Subcutaneous abdominal adipose tissue (tissue), 5 donors: ENCODE results near the gene LCLAT1.

Experiments
- H3K27ac ChIP-seq: one replicate; pipeline ENCODE4 v1.7.0; 2013; ENCODE audit warnings: low read depth, mild to moderate bottlenecking, inconsistent platforms, low read length, moderate library complexity
- H3K27me3 ChIP-seq, 5 donors: one replicate each; pipeline ENCODE4 v1.7.0; 2013; ENCODE audit warnings: low read length in 5 of 5, inconsistent platforms in 1 of 5; ENCODE audit not compliant: control insufficient read depth in 5 of 5, insufficient read depth in 4 of 5
- H3K36me3 ChIP-seq, 5 donors: one replicate each; pipeline ENCODE4 v1.7.0; 2013; ENCODE audit warnings: low read length in 5 of 5; ENCODE audit not compliant: control insufficient read depth in 5 of 5, insufficient read depth in 5 of 5
- H3K4me1 ChIP-seq, 5 donors: one replicate each; pipeline ENCODE4 v1.7.0; 2013; ENCODE audit warnings: low read length in 5 of 5, mild to moderate bottlenecking in 3 of 5, moderate library complexity in 1 of 5; ENCODE audit not compliant: control insufficient read depth in 5 of 5, insufficient read depth in 5 of 5
- H3K4me3 ChIP-seq, 5 donors: one replicate each; pipeline ENCODE4 v1.7.0; 2013; ENCODE audit warnings: low read length in 5 of 5, low read depth in 1 of 5
- H3K9ac ChIP-seq, 5 donors: one replicate each; pipeline ENCODE4 v1.7.0; 2013; ENCODE audit warnings: low read length in 5 of 5, mild to moderate bottlenecking in 4 of 5, moderate library complexity in 3 of 5
- H3K9me3 ChIP-seq, 5 donors: one replicate each; pipeline ENCODE4 v1.7.0; 2013; ENCODE audit warnings: low read length in 5 of 5; ENCODE audit not compliant: control insufficient read depth in 5 of 5
- donor health status: healthy.
- donor health status: healthy.
- donor health status: healthy.
- donor health status: healthy.
- donor health status: healthy.

Gene LCLAT1

GRCh38 chr2:30424231-30424630 lies 22.8 kb upstream of the LCLAT1 start:
- Histone ChIP-seq H3K27me3 (peaks cover 0 to 4% (median 0%) of the 10 kb centered on the region in 5 donors), H3K4me3 (no peak overlapping the region)

GRCh38 chr2:30425326-30425725 lies 21.7 kb upstream of the LCLAT1 start:
- Histone ChIP-seq H3K9ac (no peak overlapping the region), H3K4me3 (no peak overlapping the region), H3K9me3 (no peaks in the 10 kb centered on the region), H3K36me3 (no peaks in the 10 kb centered on the region), H3K27me3 (peaks cover 0 to 4% (median 0%) of the 10 kb centered on the region in 5 donors), H3K4me1 (peaks cover 0 to 16% (median 5%) of the 10 kb centered on the region in 5 donors), H3K27ac (no peak overlapping the region)

More at GRCh38 chr2:30424231-30424630, 22.8 kb upstream of the LCLAT1 start:
- Histone ChIP-seq H3K36me3 (no peaks in the 10 kb centered on the region), H3K4me1 (peaks cover 0 to 16% (median 5%) of the 10 kb centered on the region in 5 donors), H3K9ac (no peak overlapping the region), H3K27ac (no peak overlapping the region), H3K9me3 (no peaks in the 10 kb centered on the region)

- H3K9me3 ChIP-seq, result no peaks in the 10 kb centered on the region
- H3K4me3 ChIP-seq, result no peak overlapping the region
- no peaks in the 10 kb centered on the region for H3K36me3 ChIP-seq
- H3K27me3 ChIP-seq, result peaks cover 0 to 2% (median 0%) of the 10 kb centered on the region in 5 donors
- no peak overlapping the region for H3K9ac ChIP-seq
- H3K4me1 ChIP-seq, result peaks cover 0 to 1% (median 0%) of the 10 kb centered on the region in 5 donors
- no peak overlapping the region for H3K27ac ChIP-seq
Observed at GRCh38 chr2:30427606-30428347, 19.3 kb upstream of the LCLAT1 start.

GRCh38 chr2:30428348-30428662 lies 18.7 kb upstream of the LCLAT1 start:
- Histone ChIP-seq H3K4me3 (no peak overlapping the region), H3K27me3 (peaks cover 0 to 2% (median 0%) of the 10 kb centered on the region in 5 donors), H3K27ac (no peak overlapping the region), H3K9me3 (no peaks in the 10 kb centered on the region), H3K4me1 (no peaks in the 10 kb centered on the region), H3K36me3 (no peaks in the 10 kb centered on the region), H3K9ac (no peak overlapping the region)

GRCh38 chr2:30428827-30429461 lies 18.1 kb upstream of the LCLAT1 start:
- H3K36me3 ChIP-seq, result no peaks in the 10 kb centered on the region
- peaks cover 0 to 2% (median 0%) of the 10 kb centered on the region in 5 donors for H3K27me3 ChIP-seq
- H3K9ac ChIP-seq, result no peak overlapping the region
- H3K4me1 ChIP-seq, result no peaks in the 10 kb centered on the region
- no peak overlapping the region for H3K4me3 ChIP-seq
- H3K27ac ChIP-seq, result no peak overlapping the region
- H3K9me3 ChIP-seq, result no peaks in the 10 kb centered on the region

DNA sequence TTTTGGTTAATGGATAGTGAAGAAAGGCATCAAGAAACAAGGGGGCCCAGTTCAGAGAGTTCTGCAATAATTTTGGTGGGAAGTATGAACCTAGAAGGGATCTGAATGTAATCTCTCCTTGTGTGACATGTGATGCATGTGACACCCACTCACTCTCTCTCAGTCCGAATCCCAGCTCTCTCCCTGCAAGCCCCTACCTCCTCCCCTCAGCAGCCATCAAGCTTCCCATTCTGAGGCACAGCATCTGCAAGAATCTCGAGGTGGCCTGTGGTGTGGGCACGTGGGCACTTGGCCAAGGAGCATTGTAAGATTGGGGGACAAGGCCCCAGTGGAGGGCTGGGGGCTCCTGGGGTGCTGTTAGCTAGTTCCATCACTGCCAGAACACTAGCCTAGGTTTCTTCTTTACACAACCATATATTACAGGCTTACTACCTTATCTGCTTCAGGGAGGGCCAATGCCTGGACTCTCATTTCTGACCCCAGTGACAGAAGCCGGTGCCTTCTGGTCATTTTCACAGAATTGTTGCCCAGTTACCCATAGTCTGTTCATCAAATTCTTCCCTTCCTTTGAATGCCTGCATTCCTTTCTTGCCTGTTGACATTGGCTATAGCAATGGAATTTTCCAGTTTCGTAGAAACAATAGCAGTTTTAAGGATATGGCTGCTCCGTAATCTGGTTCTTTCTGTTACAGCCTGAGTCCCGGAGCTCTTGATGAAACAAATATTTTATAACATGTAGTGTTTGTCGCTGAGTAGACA lies 13.3 kb upstream of the LCLAT1 start:
- H3K9me3 ChIP-seq, result no peaks in the 10 kb centered on the region
- no peaks in the 10 kb centered on the region for H3K27me3 ChIP-seq
- H3K9ac ChIP-seq, result no peak overlapping the region
- no peak overlapping the region for H3K4me3 ChIP-seq
- H3K36me3 ChIP-seq, result no peaks in the 10 kb centered on the region
- H3K4me1 ChIP-seq, result peaks cover 0 to 19% (median 0%) of the 10 kb centered on the region in 5 donors
- H3K27ac ChIP-seq, result no peak overlapping the region

DNA sequence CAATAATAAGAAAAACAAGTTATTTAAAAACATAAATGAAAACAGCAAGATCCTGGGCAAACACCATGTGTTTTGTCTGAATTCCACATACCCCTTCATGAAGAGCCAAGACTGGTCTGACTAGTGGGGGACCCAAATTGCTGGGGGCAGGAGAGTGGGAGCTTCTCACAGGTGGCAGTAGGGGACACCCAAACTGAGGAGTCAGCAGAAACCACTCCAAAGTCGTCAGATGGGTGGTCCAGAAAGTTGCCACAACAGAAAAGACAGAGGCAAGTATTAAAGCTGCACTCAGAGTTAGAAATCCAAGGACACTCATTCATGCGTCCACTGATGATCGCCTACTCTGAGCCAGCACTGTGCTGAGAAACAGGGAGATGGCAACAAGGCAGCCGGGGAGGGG lies 12.3 kb upstream of the LCLAT1 start:
- H3K9ac ChIP-seq, result no peak overlapping the region
- no peak overlapping the region for H3K27ac ChIP-seq
- H3K27me3 ChIP-seq, result no peaks in the 10 kb centered on the region
- no peaks in the 10 kb centered on the region for H3K36me3 ChIP-seq
- no peaks in the 10 kb centered on the region for H3K9me3 ChIP-seq
- H3K4me3 ChIP-seq, result no peak overlapping the region
- H3K4me1 ChIP-seq, result peaks cover 0 to 19% (median 0%) of the 10 kb centered on the region in 5 donors

DNA sequence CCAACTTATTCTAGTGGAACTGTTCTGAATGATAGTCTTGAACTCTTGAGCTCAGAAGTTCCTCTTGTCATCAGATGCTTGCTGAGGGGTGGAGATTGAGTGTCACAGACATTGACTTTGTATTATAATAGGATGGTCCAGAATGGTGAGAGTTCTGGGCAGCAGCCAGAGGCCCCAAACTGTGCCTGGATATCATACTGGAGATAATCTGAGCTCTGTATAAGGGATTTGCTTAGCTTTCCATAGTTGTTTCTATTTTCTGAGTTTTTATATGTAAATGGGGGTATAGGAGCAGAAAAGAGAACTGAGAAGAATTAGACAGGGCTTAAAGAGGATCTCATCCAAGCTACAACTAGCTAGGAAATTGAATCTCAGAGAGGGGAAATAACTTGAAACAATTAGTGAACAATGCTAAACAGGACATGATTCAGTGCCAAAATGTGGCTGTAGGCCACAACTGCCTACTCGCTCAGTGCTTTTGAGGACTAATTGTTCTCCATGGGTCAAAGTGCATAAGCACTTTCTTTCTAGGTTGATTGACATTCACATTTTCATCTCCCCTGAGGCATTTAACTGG lies 10.1 kb upstream of the LCLAT1 start:
- Histone ChIP-seq H3K9me3 (no peaks in the 10 kb centered on the region), H3K4me3 (no peak overlapping the region), H3K4me1 (peaks cover 0 to 19% (median 0%) of the 10 kb centered on the region in 5 donors), H3K9ac (no peak overlapping the region), H3K27me3 (peaks cover 0 to 2% (median 0%) of the 10 kb centered on the region in 5 donors), H3K36me3 (no peaks in the 10 kb centered on the region), H3K27ac (peak overlapping the region; percentile 17)

GRCh38 chr2:30437809-30438548 lies 9.1 kb upstream of the LCLAT1 start:
- H3K36me3 ChIP-seq, result no peaks in the 10 kb centered on the region
- H3K27ac ChIP-seq, result no peak overlapping the region
- no peak overlapping the region for H3K4me3 ChIP-seq
- H3K9me3 ChIP-seq, result no peaks in the 10 kb centered on the region
- H3K4me1 ChIP-seq, result peaks cover 0 to 19% (median 0%) of the 10 kb centered on the region in 5 donors
- no peak overlapping the region for H3K9ac ChIP-seq
- H3K27me3 ChIP-seq, result peaks cover 0 to 2% (median 0%) of the 10 kb centered on the region in 5 donors
